HTERT RPE-1 (cell line): ENCODE data around the gene CYP2A7.
"Not testable (repeated sequence)": the region's sequence is repeated elsewhere in the genome, so short reads cannot be mapped to it uniquely, and the experiment has no call there.

ENCODE experiments used
- in situ Hi-C: fragments of 300-500 bp; cut with MboI; formaldehyde crosslinking; loops from 4 replicates; pipeline ENCODE4 v1.14.3; 2020; ENCODE audit warnings: low sequenced_read_pairs

Gene CYP2A7, protein sequence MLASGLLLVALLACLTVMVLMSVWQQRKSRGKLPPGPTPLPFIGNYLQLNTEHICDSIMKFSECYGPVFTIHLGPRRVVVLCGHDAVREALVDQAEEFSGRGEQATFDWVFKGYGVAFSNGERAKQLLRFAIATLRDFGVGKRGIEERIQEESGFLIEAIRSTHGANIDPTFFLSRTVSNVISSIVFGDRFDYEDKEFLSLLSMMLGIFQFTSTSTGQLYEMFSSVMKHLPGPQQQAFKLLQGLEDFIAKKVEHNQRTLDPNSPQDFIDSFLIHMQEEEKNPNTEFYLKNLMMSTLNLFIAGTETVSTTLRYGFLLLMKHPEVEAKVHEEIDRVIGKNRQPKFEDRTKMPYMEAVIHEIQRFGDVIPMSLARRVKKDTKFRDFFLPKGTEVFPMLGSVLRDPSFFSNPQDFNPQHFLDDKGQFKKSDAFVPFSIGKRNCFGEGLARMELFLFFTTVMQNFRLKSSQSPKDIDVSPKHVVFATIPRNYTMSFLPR

DNA sequence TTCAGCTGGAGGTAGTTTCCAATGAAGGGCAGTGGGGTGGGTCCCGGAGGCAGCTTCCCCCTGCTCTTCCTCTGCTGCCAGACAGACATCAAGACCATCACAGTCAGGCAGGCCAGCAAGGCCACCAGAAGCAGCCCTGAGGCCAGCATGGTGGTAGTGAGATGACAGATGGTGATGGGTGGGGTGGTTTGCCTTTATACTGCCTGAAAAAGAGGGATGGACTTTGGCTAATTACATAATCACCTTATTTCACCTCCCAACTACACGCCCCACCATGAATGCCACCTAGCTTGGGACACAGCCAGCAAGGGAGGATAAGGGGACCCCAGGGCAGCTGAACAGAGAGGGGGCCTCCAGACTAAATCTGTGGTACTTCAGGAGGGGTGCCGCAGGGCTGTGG, at the start of gene CYP2A7:
TSS of gene CYP2A7 (minus strand) at position 170 of the 400 bp plus-strand sequence. CDS start at position 149, 21 bp downstream.
- in situ Hi-C loops = not testable (repeated sequence)

DNA sequence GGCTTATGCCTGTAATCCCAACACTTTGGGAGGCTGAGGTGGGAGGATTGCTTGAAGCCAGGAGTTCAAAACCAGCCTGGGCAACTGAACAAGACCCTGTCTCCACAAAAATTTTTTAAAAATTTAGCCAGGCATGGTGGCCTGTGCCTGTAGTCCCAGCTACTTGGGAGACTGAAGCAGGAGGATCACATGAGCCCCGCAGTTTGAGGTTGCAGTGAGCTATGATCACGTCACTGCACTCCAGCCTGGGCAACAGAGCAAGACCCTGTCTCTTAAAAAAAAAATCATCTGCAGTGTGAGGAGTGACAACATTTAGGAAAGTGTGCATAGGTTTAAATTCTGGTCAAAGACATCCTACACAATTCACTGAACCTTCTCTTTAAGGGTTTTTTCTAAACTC, 48.8 kb upstream of the CYP2A7 start:
- in situ Hi-C loops = not testable (repeated sequence)

DNA sequence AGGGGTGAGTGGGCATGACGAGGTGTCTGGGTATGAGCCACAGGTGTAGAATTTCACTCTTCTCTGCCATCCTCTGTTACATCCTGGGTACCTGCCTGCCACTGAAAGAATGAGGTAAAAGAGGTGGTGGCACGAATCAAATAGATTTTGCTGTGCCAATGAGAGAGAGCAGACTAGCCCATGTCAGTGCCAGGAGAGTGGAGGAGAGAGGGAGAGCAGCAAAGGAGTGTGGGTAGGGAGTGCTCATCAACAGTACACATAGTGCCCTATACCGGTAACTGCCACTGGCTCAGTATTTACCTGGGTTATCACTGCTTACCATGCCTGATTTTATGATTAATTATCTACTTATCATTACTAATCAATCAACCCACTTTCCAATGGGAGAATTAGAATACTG, 47.9 kb upstream of the CYP2A7 start:
- in situ Hi-C loops = not testable (repeated sequence)

DNA sequence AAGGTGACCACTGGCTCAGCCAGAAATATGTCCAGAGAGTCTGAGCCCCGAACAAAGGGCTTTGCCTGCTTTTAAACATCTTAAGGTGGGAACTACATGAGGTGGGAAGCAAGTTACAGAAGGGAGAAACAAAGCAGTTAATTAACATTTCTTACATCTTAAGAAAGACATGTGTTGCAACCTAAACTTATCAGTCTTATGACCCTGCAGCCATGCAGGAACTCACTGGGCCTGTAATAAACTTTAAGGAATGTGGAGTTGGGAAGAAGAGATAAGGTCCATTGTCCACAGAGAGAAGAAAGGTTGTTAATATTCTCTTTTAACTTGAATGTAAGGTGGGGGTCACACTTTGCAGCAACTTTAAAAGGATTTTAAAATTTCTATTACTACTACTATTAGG, 46.8 kb upstream of the CYP2A7 start:
- in situ Hi-C loops = no loop called here

DNA sequence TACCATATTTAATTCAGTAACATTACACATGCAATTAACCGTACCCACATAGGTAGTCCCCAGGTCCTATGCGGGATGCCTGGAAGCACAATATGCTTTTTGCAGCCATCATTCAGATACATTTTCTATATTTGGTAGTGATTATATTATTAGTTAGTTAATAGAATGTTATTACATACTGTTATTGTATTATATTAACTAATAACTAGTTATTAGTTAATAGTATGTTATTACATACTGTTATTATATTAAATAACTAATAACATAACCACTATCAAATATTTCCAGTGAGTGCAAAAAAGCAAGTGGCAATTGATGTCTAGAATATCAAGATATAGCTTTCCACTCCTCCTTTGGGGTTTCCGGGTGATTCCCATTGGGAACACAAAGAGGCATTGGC, 45.5 kb upstream of the CYP2A7 start:
- in situ Hi-C loops = no loop called here

DNA sequence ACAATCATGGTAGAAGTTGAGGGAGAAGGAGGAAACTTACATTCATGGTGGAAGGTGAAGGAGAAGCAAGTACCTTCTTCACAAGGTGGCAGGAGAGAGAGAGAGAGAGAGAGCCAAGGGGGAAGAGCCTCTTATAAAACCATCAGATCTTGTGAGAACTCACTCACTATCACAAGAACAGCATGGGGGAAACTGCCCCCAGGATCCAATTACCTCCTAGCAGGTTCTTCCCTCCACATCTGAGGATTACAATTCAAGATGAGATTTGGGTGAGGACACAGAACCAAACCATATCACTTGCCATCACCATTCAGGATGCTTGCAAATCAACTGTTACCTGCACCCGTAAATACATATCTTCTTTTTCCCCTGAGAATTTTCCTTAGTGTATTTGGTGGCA, 44.2 kb upstream of the CYP2A7 start:
- in situ Hi-C loops = not testable (repeated sequence)

DNA sequence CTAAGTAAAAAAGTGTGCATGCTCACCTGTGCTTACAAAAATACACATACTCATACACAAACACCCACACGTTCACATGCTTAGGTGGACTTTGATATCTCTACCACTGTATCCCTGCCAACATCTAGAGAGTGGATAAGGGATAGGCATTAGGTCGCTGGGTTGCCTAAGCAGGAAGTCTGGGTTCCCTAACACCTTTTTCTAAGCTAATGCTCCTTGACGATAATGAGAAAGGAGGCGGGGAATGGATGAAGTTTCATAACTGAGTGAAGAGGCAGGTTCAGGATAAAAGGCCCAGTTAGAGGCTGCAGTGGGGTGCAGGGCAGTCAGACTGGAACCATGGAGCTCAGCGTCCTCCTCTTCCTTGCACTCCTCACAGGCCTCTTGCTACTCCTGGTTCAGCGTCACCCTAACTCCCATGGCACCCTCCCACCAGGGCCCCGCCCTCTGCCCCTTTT, 41.9 kb upstream of the CYP2A7 start:
- in situ Hi-C loops = no loop called here

DNA sequence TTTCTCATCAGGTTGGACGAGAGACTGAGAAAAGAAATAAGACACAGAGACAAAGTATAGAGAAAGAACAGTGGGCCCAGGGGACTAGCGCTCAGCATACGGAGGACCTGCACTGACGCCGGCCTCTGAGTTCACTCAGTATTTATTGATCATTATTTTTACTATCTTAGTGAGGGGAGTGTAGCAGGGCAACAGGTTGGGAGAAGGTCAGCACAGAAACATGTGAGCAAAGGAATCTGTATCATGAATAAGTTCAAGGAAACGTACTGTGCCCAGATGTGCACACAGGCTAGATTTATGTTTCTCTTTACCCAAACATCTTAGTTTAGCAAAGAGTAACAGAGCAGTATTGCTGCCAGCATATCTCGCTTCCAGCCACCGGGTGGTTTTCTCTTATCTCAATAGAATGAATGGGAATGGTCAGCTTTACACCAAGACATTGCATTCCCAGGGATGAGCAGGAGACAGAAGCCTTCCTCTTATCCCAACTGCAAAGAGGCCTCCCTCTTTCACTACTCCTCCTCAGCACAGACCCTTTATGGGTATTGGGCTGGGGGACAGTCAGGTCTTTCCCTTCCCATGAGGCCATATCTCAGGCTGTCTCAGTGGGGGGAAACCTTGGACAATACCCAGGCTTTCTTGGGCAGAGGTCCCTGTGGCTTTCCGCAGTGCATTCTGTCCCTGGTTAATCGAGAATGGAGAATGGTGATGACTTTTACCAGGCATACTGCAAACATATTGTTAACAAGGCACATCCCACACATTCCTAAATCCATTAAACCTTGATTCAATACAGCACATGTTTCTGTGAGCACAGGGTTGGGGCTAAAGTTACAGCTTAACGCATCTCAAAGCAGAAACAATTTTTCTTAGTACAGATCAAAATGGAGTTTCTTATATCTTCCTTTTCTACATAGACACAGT, 40.5 kb upstream of the CYP2A7 start:
- in situ Hi-C loops = not testable (repeated sequence)

DNA sequence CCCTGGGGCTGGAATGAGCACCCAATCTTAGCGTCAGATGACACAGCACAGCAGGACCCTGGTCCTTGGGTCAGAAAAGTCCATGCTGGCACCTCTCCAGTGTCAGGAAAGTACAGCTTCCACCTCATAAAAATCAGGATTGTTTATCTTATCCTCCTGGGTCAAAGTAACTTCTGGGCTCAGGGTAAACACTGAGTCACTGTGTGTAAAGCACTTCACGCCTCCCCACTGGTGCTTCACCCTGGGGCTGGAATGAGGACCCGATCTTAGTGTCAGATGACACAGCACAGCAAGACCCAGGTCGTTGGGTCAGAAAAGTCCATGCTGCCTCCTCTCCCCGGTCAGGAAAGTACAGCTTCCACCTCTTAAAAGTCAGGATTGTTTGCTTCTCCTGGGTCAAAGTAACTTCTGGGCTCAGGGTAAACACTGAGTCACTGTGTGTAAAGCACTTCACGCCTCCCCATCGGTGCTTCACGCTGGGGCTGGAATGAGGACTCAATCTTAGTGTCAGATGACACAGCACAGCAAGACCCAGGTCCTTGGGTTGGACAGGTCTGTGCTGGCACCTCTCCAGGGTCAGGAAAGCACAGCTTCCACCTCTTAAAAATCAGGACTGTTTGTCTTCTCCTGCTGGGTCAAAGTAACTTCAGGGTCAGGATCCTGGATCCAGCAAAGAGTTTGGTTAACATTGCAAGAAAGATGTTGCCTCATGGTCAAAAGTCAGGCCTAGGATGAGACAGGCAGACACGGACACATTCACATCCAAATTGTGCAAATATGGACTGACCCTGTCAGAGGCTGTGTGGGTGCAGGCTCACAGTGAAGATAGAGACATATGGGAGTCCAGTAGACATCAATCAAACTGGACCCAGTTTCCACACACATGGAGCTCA, 39.2 kb upstream of the CYP2A7 start:
- in situ Hi-C loops = no loop called here

DNA sequence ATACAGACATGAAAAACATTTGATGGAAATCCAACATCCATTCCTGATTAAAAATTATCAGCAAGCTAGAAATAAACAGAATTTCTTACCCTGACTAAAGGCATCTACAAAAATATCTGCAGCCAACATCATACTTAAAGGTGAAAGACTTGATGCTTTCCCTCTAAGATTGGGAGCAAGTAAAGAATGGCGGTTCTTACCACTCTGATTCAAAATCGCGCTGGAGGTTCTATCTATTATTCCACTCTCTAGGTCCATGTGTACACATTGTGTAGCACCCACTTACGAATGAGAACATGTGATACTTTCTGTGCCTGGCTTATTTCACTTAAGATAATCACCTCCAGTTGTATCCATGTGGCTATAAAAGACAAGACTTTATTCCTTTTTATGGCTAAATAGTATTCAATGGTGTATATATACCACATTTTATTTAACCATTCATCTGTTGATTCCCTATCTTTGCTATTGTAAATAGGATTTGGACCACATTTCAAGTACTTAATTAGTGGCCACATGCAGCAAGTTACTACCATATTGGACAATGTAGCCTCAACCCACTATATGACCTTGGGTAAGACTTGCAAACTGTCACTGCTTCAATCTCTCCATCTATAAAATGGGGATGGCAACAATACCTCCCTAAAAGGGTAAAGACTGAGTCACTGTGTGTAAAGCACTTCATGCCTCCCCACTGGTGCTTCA, 38.4 kb upstream of the CYP2A7 start:
- in situ Hi-C loops = no loop called here

DNA sequence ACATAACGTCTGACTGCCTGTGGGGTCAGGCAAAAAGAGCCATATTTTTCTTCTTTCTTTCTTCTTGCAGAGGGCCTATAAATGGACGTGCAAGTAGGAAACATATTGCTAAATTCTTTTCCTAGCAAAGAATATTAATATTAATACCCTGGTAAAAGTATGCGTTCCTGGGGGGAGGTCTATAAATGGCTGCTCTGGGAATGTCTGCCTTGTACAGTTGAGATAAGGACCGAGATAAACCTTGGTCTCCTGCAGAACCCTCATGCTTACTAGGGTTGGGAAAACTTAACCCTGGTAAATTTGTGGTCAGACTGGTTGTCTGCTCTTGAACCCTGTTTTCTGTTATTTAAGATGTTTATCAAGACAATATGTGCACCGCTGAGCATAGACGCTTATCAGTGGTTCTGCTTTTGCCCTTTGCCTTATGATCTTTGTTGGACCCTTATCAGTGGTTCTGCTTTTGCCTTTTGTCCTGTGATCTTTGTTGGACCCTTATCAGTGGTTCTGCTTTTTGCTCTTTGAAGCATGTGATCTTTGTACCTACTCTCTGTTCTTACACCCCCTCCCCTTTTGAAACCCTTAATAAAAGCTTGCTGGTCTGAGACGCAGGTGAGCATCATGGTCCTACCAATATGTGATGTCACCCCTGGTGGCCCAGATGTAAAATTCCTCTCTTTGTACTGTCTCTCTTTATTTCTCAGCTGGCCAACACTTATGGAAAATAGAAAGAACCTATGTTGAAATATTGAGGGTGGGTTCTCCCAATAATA, 37.7 kb upstream of the CYP2A7 start:
- in situ Hi-C loops = not testable (repeated sequence)

DNA sequence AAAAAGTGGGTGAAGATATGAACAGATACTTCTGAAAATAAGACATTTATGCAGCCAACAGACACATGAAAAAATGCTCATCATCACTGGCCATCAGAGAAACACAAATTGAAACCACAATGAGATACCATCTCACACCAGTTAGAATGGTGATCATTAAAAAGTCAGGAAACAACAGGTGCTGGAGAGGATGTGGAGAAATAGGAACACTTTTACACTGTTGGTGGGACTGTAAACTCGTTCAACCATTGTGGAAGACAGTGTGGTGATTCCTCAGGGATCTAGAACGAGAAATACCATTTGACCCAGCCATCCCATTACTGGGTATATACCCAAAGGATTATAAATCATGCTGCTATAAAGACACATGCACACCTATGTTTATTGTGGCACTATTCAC, 36.3 kb upstream of the CYP2A7 start:
- in situ Hi-C loops = not testable (repeated sequence)

DNA sequence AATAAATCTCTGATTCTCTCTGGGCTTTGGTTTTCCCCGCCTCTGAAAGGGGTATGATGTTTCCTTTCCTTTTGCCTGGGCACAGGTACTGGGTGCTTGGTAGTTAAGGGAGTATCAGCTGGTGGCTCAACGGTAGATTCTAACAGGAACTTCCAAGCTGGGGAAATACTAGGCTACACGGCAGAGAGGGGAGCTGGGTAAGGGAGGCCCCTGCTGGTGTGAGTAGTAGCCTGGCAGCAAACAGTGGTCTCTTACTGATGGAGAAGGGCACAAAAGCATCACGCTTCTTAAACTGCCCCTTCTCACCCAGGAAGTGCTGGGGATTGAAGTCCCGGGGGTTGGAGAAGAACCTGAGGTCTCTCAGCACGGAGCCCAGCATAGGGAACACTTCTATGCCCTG, 26.9 kb upstream of the CYP2A7 start:
- in situ Hi-C loops = no loop called here

DNA sequence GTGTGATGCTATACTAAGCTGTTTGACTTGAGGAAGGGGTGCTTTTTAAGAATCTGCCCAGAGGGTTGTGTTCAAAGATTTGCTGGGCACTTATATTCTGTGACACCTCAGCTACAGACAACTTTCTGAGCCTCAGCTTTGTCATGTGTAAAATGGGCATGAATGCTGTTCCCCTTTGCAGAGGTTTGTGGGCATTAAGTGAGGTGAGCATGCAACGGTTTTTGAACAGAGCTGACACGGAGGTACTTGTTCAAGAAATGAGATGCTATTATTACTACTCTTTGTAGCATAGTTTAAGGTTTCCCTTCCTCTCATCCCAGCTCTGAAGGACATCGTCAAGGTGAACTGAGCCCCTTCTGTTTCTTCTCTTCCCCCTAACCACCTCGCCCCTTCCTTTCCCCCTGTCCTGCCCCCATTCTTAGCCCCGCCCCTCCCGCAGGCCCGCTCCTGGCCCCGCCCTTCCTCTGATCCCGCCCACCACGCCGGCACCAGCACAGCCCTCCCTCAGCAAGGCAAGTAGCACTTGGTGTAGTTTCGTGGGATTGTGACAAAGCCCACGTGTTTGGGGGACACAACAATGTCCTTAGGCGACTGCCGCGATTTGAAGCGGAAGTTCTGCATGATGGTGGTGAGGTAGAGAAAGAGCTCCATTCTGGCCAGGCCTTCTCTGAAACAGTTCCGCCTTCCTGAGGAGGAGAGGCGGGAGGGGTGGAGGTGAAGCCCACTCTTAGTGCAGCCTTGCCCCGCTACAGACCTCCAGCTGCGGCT, 26.1 kb upstream of the CYP2A7 start:
- in situ Hi-C loops = no loop called here

DNA sequence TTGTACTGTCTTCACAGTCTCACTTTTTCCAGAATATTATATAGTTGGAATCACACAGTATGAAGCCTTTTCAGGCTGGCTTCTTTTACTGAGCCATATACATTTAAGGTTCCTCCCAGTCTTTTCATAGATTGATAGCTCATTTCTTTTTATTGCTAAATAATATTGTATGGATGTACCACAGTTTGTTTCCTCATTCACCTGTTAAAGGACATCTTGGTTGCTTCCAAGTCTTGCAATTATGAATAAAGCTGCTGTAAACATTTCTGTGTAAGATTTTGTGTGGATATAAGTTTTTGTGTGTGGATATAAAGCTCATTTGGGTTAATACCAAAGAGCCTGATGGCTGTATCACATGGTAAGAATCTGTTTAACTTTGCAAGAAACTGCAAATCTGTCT, 24.5 kb upstream of the CYP2A7 start:
- in situ Hi-C loops = no loop called here

DNA sequence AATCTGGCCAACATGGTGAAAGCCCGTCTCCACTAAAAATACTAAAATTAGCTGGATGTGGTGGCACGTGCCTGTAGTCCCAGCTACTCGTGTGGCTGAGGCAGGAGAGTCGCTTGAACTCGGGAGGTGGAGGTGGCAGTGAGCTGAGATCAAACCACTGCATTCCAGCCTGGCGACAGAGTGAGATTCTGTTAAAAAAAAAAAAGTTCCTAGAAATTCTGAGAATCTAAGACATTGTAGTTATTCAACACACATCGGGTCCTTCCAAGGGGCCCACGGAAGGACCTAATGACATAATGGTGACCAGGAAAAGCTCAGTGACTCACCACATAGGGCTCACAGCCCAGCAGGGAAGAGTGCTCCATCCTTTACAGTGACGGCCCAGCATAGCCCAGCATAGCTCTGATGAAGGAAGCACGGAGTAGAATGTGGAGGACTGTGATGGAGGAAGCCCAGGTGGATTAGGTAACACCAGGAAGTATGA, 22.7 kb upstream of the CYP2A7 start:
- in situ Hi-C loops = not testable (repeated sequence)

DNA sequence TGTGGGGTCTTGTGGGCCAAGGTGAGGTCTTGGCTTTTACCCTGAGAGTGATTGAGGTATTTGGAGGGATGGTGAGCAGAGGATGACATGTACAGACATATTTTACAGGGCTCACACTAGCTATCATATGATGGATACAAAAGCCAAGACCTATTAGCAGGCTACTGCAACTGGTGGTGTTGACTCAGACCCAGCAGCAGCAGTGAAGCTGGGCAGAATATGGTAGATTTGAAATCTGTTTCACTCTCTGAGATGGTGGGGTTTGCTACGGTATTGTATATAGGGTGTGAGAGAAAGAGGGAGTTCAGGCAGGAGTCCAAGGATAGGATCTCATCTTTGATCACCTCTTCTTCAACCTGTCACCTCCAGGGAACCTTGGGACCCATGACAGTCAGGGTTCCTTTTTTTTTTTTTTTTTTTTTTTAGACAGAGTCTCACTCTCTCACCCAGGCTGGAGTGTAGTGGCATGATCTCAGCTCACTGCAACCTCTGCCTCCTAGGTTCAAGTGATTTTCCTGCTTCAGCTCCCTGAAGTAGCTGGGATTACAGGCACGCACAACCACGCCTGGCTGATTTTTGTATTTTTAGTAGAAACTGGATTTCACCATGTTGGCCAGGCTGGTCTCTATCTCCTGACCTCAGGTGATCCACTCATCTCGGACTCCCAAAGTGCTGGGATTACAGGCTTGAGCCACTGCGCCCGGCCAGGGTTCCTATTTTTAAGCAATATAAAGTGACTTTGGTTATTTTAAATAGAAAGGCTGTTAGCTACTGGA, 20.1 kb upstream of the CYP2A7 start:
- in situ Hi-C loops = not testable (repeated sequence)

DNA sequence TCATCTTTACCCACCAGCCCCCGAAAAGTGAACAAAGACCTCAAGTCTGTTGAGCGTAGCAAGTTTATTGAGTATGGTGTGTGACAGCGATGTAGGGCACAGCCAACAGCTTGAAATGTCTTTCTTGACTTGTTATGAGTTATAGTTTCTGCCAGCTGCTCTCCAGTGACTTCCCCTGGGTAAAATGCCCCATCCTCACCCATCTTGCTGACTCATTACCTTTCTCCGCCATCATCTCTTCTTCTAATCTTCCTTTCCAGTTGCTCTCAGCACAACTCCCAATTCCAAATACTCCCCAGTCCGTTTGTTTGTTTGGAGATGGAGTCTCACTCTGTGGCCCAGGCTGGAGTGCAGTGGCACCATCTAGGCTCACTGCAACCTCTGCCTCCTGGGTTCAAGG, 18.5 kb upstream of the CYP2A7 start:
- in situ Hi-C loops = not testable (repeated sequence)
